HG02642 (cell line): ENCODE results near the gene NCOA3.

Experiments used
- ATAC-seq: cut with Tn5 transposase; IDR thresholded peaks from one replicate; pipeline ENCODE4 v1.9.1; 2021; ENCODE audit warnings: mild to moderate bottlenecking; ENCODE audit not compliant: unreplicated experiment, poor library complexity

The NCOA3 gene

DNA sequence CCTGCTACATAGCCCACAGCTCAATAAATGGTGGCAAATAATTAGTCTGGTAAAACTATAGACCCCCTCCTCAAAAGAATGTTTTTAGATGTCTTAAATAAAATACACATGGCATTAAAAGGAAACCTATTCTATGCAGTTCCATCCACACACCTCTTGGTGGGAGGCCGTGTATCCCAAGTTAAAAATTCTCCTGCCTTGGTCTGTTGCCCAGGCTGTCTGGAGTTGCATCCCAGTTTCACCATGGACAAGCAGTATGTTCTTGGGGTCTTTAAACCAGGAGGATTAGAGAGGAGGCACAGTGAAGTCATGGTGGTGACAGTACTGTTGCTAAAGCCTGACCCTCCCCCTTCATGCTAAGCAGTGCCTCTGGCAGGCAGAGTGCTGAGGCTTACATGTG is 188.0 kb downstream of the NCOA3 start:
- no peak for ATAC-seq

DNA sequence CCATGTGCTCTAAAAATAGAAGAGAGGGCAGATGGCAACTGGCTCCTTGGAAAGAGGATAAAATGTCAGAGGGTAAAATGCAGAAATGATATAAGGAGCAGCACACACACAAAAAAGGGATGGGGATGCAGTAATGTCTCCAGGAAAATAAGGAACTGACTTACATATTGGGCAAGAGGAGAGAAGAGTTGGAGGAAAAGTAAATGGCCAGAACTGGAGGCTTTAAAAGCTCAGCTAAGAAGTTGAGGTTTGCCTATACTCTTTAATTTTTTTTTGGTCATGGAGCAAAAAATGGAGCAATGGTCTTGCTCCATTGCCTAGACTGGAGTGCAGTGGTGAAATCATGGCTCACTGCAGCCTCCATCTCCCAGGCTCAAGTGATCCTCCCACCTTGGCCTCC is 189.9 kb downstream of the NCOA3 start:
- ATAC-seq, result no peak

DNA sequence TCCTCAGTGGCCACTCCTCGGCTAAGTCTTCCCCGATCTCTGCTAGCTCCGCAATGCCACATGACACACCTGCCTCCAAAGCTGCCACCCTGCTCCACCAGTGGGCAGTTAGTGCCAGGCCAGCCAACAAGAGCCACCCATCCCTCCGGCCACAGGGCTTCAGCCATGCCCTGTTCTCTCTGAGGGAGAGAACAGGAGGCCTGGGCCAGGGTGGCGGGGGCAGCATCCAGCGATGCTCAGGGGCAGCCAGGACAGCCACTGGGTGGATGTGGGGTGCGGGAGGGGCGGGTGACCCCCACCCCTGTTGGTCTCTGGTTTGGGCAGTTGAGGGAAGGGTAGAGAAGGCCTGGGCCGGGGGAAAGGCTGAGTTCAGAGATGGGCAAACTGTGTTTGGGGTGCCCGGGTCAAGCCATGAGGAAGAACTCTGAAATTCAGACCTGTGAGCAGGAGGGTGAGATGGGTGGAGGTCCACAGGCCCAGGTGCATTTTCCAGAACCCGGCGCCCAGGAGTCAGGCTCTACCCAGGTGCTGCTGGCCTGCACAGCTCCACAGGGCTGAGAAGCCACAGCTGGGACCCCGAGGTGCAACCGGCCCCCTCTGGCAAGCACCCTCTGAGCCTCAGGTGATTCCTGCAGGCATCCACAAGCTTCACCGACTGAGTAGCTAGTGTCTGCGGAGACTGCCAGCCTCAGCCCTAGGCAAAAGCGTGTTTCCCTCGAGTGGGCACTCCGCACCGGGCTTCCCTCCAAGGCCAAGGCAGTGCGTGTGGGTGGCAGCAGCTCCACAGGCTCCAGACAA is 192.5 kb downstream of the NCOA3 start:
- no peak for ATAC-seq

DNA sequence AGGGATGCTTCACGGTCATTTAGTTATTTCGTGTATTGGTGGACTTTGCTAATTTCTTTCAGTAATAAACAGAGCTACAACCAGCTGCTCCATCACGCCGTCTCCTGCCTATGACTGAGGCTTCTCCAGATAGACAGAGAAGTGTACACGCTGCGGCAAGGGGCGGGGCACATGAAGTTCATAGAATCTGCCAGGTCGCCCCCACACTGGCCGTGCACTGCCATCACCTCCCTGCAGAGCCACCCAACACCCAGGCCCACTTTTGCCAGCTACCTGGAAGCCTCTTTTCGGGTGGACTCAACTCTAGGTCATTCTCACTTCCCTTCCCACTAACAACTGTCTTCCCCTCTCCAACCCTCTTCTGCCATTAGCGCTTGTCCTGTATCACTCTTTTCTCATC is 195.2 kb downstream of the NCOA3 start:
- no peak for ATAC-seq

DNA sequence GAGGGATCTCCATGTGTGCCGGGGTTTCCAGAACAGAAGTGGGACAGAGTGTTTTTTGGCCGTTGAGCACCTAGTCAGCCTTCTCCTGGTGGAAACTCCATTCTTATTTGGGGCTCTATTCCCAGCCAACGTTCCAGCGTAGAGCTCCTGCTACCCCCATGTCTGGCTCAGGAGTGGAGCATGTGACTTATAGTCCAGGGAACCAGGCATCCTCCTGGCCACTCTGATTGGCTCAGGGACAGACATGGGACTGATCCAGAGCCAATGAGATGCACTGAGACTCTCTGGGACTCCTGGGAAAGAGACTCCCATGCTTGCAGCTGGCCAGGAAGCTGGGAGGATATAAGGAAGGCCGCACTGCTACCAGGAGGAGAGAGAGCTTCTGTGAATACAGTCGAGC is 196.5 kb downstream of the NCOA3 start:
- ATAC-seq, result no peak

DNA sequence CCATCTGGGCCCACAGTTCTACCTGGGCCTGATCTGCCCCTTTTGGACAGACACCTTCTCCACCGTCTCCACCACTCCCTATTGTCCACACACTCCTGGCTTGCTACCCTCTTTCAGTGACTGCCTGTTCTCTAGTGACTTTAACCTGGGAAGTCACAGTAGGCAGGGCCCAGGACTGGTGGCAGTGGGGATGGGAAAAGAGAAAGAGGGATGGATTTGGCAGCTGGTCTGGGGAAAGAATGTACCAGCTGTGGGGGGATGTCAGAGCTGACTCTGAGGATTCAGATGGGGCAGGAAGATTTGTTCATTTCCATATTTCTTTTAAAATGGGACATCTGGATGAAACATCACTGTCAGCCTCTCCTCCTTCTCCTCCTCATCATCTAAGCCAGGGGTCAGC is 198.1 kb downstream of the NCOA3 start:
- ATAC-seq, result no peak

DNA sequence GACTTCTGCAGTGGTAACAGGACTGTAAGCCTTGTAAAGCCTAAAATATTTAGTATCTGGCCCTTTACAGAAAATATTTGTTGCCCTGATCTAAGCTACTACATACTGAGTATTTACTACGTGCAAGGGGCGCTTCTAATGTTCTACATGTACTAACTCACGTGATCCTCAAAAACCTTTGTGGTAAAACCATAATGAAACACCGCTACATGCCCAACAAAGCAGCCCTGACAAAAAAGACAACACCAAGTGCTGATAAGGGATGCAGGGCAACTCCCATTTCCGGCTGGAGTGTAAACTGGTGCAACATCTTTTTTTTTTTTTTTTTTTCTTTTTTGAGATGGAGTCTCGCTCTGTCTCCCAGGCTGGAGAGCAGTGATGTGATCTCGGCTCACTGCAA is 198.6 kb downstream of the NCOA3 start:
- no peak for ATAC-seq

DNA sequence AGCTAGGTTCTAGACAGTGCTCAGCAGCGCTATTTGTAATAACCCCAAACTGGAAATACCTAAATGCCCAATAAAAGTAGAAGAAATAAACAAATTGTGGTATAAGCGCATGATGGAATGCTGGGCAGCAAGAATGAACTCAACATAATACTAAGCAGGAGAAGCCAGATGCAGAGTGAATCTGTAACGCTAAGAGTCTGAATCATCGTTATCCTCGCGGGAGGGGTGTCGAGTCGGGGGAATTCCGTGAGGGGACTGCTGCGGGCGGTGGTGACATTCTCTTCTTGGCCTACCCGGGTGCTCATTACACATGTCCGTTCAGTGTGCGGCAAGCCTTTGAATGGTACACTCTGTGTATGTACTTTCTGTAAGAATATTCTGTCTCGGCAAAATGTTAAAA is 199.9 kb downstream of the NCOA3 start:
- no peak for ATAC-seq

DNA sequence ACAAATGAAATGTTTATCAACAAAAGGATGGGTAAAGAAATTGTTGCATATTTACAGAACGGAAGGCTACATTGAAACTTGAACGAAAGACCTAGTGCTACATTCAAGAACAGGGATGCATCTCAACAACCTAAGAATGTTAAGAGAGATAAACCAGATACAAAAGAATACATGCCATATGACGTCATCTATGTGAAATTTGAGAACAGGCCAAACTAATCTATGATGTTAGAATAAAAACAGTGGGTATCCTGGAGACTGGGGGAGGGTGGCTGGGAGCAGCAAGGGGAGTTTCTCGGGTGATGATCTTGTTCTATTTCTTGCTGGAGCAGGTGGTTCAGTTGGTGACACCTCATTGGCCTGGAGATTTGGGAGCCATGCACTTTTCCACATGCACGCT is 202.1 kb downstream of the NCOA3 start:
- no peak for ATAC-seq

DNA sequence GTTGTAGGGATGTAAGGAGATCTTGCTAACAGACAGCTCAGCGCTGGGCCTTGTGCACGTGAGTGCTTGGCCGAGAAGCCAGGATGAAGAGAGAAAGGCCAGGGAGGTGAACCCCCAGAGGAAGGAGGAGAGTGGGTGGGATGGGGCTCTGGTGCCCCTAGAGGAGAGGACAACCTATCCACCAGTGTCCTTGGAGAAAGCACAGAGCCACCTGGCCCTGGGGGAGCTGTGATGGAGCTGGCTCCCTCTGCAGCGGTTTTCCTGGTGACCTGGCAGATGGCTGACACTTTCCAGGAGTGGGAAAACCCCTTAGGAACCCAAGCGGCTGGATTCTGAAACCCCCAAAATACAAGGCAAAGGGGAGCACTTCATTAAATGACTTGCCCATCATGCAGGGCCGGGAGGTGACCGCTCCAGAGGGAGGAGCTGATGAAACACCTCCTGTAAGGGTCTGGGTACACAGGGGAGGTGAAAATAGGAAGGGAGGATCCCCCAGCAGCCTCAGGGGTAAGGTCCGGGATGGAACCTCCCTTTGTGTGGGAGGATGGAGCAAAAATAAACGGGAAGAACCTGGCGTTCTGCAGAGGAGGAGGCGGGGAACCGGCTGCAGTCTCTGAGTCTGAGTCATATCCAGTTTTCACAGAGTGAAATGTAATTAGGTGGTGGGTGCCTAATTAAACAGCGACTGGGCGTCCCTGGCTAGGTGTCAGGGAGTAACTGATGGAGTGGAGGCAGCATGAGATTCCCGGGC is 203.2 kb downstream of the NCOA3 start:
- ATAC-seq, result no peak

DNA sequence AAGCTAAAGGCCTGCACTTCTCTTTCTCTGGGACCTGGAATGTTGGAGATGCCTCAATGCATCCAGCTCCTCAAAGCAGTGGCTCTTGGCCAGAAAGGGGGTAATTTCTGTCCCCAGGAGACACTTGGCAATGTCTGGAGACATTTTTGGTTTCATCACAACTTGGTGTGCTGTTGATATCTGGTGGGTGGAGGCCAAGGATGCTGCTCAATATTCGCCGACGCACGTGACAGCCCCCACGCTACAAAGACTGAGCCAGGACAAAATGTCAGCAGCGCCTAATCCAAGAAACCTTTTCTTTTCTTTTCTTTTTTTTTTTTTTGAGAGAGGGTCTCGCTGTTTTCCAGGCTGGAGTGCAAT is 203.8 kb downstream of the NCOA3 start:
- ATAC-seq, result no peak

DNA sequence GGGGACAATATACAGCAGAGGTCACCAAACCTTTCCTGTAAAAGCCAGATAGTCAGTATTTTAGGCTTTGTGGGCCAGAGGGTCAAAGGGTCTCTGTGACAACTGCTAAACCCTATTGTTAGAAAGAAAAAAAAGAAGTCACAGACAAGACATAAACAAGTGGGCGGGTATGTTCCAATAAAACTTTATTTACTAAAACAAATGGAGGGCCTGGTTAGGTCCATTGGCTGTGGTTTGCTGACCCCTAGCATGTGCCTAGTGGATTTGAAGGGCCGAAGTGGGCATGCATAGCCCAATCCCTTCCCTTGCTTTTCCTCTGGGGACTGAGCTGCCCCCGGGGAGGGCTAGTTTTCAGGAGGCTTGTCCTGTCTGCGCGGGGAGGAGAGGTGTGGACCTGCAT is 204.7 kb downstream of the NCOA3 start:
- ATAC-seq, result no peak
